NT2/D1 (cell line): ENCODE data around the gene THAP10.
A peak's percentile ranks its signal among the peaks of the same experiment; 100 is the strongest.

Experiments
- DNase-seq: peaks from one replicate; pipeline ENCODE4 v3.0.0-alpha.2; 2011; ENCODE audit warnings: low read depth, low spot score
- H3K27me3 ChIP-seq: 2 replicates; pipeline ENCODE4 v1.6.0; 2011; ENCODE audit warnings: mild to moderate bottlenecking; ENCODE audit not compliant: insufficient read length, insufficient read depth
- H3K36me3 ChIP-seq: 2 replicates; pipeline ENCODE4 v1.6.1; 2011; ENCODE audit warnings: mild to moderate bottlenecking, low read length, mixed read lengths; ENCODE audit not compliant: insufficient read depth, insufficient read length
- H3K4me1 ChIP-seq: 2 replicates; pipeline ENCODE4 v1.5.1; 2011; ENCODE audit not compliant: insufficient read depth, insufficient read length
- H3K4me3 ChIP-seq: 2 replicates; pipeline ENCODE4 v1.5.1; 2011; ENCODE audit warnings: low read depth; ENCODE audit not compliant: insufficient read length
- H3K9ac ChIP-seq: 2 replicates; pipeline ENCODE4 v1.6.0; 2011; ENCODE audit warnings: low read depth; ENCODE audit not compliant: insufficient read length
- H3K9me3 ChIP-seq: 2 replicates; pipeline ENCODE4 v1.5.1; 2011; ENCODE audit warnings: mild to moderate bottlenecking, low read length; ENCODE audit not compliant: insufficient read depth
- SUZ12 ChIP-seq: IDR thresholded peaks from 2 replicates; pipeline ENCODE4 v1.6.1; 2011; ENCODE audit not compliant: insufficient read length, insufficient read depth; ENCODE audit errors: extremely low read depth
- YY1 ChIP-seq: IDR thresholded peaks from 2 replicates; pipeline ENCODE4 v1.6.1; 2011; ENCODE audit not compliant: insufficient read length, insufficient read depth
- ZNF274 ChIP-seq: IDR thresholded peaks from 2 replicates; pipeline ENCODE4 v1.6.1; 2011; ENCODE audit warnings: mild to moderate bottlenecking, low read depth, low read length

The THAP10 gene

GRCh38 chr15:70852501-70853317 lies 39.5 kb downstream of the THAP10 start:
- Histone ChIP-seq H3K4me3 (peak overlapping the region; percentile 77), H3K27me3 (peaks cover 11% of the 10 kb centered on the region), H3K9me3 (no peaks in the 10 kb centered on the region), H3K4me1 (no peaks in the 10 kb centered on the region), H3K36me3 (peaks cover 20% of the 10 kb centered on the region), H3K9ac (peak overlapping the region; percentile 83)
- TF ChIP-seq YY1: no peak
- no peak for TF ChIP-seq SUZ12
- no peak for TF ChIP-seq ZNF274
- DNase-seq: no peak

- no peak for TF ChIP-seq SUZ12
- TF ChIP-seq ZNF274: no peak
- TF ChIP-seq YY1: no peak
- H3K4me3 ChIP-seq: no peak overlapping the region
- no peak for DNase-seq
- no peaks in the 10 kb centered on the region for H3K4me1 ChIP-seq
- H3K27me3 ChIP-seq: peaks cover 11% of the 10 kb centered on the region
- H3K9me3 ChIP-seq: no peaks in the 10 kb centered on the region
- no peak overlapping the region for H3K9ac ChIP-seq
- peaks cover 20% of the 10 kb centered on the region for H3K36me3 ChIP-seq
Observed at GRCh38 chr15:70851889-70852288, 40.3 kb downstream of the THAP10 start.

- no peak for DNase-seq
- Histone ChIP-seq H3K27me3 (no peaks in the 10 kb centered on the region), H3K4me1 (no peaks in the 10 kb centered on the region), H3K4me3 (no peak overlapping the region), H3K36me3 (peaks cover 16% of the 10 kb centered on the region), H3K9me3 (no peaks in the 10 kb centered on the region), H3K9ac (no peak overlapping the region)
- TF ChIP-seq SUZ12 (no peak), YY1 (no peak), ZNF274 (no peak)
Observed at GRCh38 chr15:70845602-70846360, 46.5 kb downstream of the THAP10 start.

GRCh38 chr15:70837476-70837875 lies 54.8 kb downstream of the THAP10 start:
- Histone ChIP-seq H3K4me3 (no peak overlapping the region), H3K36me3 (peaks cover 38% of the 10 kb centered on the region), H3K4me1 (no peaks in the 10 kb centered on the region), H3K9me3 (peaks cover 8% of the 10 kb centered on the region; the same call in 1 of the 2 replicates), H3K27me3 (no peaks in the 10 kb centered on the region), H3K9ac (no peak overlapping the region)
- TF ChIP-seq ZNF274: no peak
- no peak for TF ChIP-seq SUZ12
- TF ChIP-seq YY1: no peak
- DNase-seq: no peak

- Histone ChIP-seq H3K4me3 (no peak overlapping the region), H3K27me3 (no peaks in the 10 kb centered on the region), H3K36me3 (peaks cover 49% of the 10 kb centered on the region), H3K4me1 (no peaks in the 10 kb centered on the region), H3K9me3 (peaks cover 8% of the 10 kb centered on the region; the same call in 1 of the 2 replicates), H3K9ac (no peak overlapping the region)
- TF ChIP-seq SUZ12: no peak
- TF ChIP-seq ZNF274: no peak
- TF ChIP-seq YY1: no peak
- DNase-seq: no peak
Observed at GRCh38 chr15:70835841-70836240, 56.4 kb downstream of the THAP10 start.

- no peak for DNase-seq
- Histone ChIP-seq H3K4me1 (no peaks in the 10 kb centered on the region), H3K9me3 (peaks cover 8% of the 10 kb centered on the region; the same call in 1 of the 2 replicates), H3K27me3 (no peaks in the 10 kb centered on the region), H3K9ac (no peak overlapping the region), H3K36me3 (peaks cover 50% of the 10 kb centered on the region), H3K4me3 (no peak overlapping the region)
- no peak for TF ChIP-seq SUZ12
- TF ChIP-seq YY1: no peak
- no peak for TF ChIP-seq ZNF274
Observed at GRCh38 chr15:70835415-70835814, 56.8 kb downstream of the THAP10 start.

- DNase-seq: no peak
- TF ChIP-seq ZNF274 (no peak), SUZ12 (no peak), YY1 (no peak)
- no peak overlapping the region for H3K9ac ChIP-seq
- no peak overlapping the region for H3K4me3 ChIP-seq
- H3K36me3 ChIP-seq: peaks cover 50% of the 10 kb centered on the region
- peaks cover 8% of the 10 kb centered on the region; the same call in 1 of the 2 replicates for H3K9me3 ChIP-seq
- no peaks in the 10 kb centered on the region for H3K4me1 ChIP-seq
- no peaks in the 10 kb centered on the region for H3K27me3 ChIP-seq
Observed at GRCh38 chr15:70834999-70835398, 57.2 kb downstream of the THAP10 start.
